Loucy (cell line): Measurements from ENCODE around the gene RAB6B.

Experiments
- H2AFZ ChIP-seq: fragments of 200-600 bp; sonication (generic); 2 replicates; pipeline ENCODE4 v1.6.0; 2016; ENCODE audit warnings: antibody characterized with exemption, mild to moderate bottlenecking, low read length, moderate library complexity
- H3F3A ChIP-seq: fragments of 200-600 bp; 2 replicates; pipeline ENCODE4 v1.6.0; 2016; ENCODE audit warnings: antibody characterized with exemption, low read depth, mild to moderate bottlenecking
- H3K27me3 ChIP-seq: fragments of 200-600 bp; sonication (generic); 2 replicates; pipeline ENCODE4 v1.6.1; 2014; ENCODE audit warnings: low read length, mild to moderate bottlenecking; ENCODE audit not compliant: insufficient read depth, poor library complexity, severe bottlenecking
- H3K36me3 ChIP-seq: fragments of 200-600 bp; sonication (generic); 2 replicates; pipeline ENCODE4 v1.6.1; 2016; ENCODE audit warnings: low read length; ENCODE audit not compliant: insufficient read depth
- H3K4me1 ChIP-seq: fragments of 200-600 bp; sonication (generic); 2 replicates; pipeline ENCODE4 v1.5.1; 2014; ENCODE audit warnings: low read length, mild to moderate bottlenecking; ENCODE audit not compliant: insufficient read depth, poor library complexity, severe bottlenecking
- H3K4me2 ChIP-seq: fragments of 200-600 bp; sonication (generic); 2 replicates; pipeline ENCODE4 v1.6.0; 2014; ENCODE audit warnings: antibody characterized with exemption, low read length, low read depth, mild to moderate bottlenecking; ENCODE audit not compliant: poor library complexity, severe bottlenecking
- H3K4me3 ChIP-seq: fragments of 200-600 bp; sonication (generic); 2 replicates; pipeline ENCODE4 v1.5.1; 2014; ENCODE audit warnings: low read length, mild to moderate bottlenecking, mixed read lengths; ENCODE audit not compliant: poor library complexity, severe bottlenecking
- H3K79me2 ChIP-seq: fragments of 200-600 bp; sonication (generic); 2 replicates; pipeline ENCODE4 v1.6.1; 2014; ENCODE audit warnings: low read length; ENCODE audit not compliant: insufficient read depth
- H3K9ac ChIP-seq: fragments of 200-600 bp; sonication (generic); 2 replicates; pipeline ENCODE4 v1.6.0; 2014; ENCODE audit warnings: mild to moderate bottlenecking, low read depth, low read length, moderate library complexity; ENCODE audit not compliant: poor library complexity, severe bottlenecking
- H3K9me2 ChIP-seq: fragments of 200-600 bp; sonication (generic); replicated peaks from 2 replicates; pipeline ENCODE4 v1.6.1; 2016; ENCODE audit warnings: low read depth, low read length, mixed read lengths
- H3K9me3 ChIP-seq: fragments of 200-600 bp; sonication (generic); 2 replicates; pipeline ENCODE4 v1.6.1; 2014; ENCODE audit warnings: mild to moderate bottlenecking, antibody characterized with exemption, low read length, low read depth; ENCODE audit not compliant: insufficient read depth
- H4K20me1 ChIP-seq: fragments of 200-600 bp; sonication (generic); 2 replicates; pipeline ENCODE4 v1.6.0; 2014; ENCODE audit warnings: antibody characterized with exemption, low read length, mild to moderate bottlenecking; ENCODE audit not compliant: insufficient read depth, poor library complexity, severe bottlenecking
- CTCF ChIP-seq: fragments of 200-600 bp; sonication (generic); conservative IDR thresholded peaks from 2 replicates; pipeline ENCODE4 v1.5.1; 2014; ENCODE audit warnings: mild to moderate bottlenecking, antibody characterized with exemption, low read length
- EZH2phosphoT487 ChIP-seq: fragments of 200-600 bp; IDR thresholded peaks from 2 replicates; pipeline ENCODE4 v1.6.1; 2018; ENCODE audit warnings: antibody characterized with exemption, mild to moderate bottlenecking, moderate library complexity, borderline replicate concordance

Gene RAB6B

GRCh38 chr3:133880886-133881455 is 14.7 kb downstream of the RAB6B start:
- H3K9ac ChIP-seq: no peak overlapping the region
- H3F3A ChIP-seq: no peaks in the 10 kb centered on the region
- no peaks in the 10 kb centered on the region for H3K36me3 ChIP-seq
- no peaks in the 10 kb centered on the region for H3K9me3 ChIP-seq
- H3K9me2 ChIP-seq: no peaks in the 10 kb centered on the region
- H3K27me3 ChIP-seq: no peaks in the 10 kb centered on the region
- H2AFZ ChIP-seq: no peak overlapping the region
- H4K20me1 ChIP-seq: no peaks in the 10 kb centered on the region
- H3K4me3 ChIP-seq: no peak overlapping the region
- H3K79me2 ChIP-seq: no peaks in the 10 kb centered on the region
- TF ChIP-seq CTCF (no peak), EZH2phosphoT487 (no peak)
- H3K4me2 ChIP-seq: no peak overlapping the region
- H3K4me1 ChIP-seq: no peaks in the 10 kb centered on the region

DNA sequence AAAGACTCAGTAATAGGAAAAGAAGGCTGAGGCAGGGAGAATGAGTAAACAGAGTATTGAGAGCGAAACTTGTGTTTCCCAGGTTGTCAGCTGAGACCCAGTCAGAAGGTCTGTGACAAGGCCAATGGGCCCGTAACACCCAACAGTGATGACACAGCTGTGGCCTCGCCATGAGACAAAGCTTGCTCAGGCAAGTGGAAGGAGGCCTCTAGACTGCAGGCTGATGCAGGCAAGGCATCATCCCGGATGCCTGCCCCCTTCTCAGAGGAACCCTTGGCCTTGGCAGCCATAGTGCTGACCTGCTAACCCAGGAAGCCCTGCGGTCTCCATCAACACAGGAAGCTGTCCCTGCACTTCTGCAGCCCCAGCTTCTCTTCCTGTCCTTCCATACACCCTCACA is 15.4 kb downstream of the RAB6B start:
- Histone ChIP-seq H3K4me3 (no peak overlapping the region), H3K4me1 (no peaks in the 10 kb centered on the region), H4K20me1 (no peaks in the 10 kb centered on the region), H3K9me3 (no peaks in the 10 kb centered on the region), H3K27me3 (no peaks in the 10 kb centered on the region), H3K9ac (no peak overlapping the region), H3K36me3 (no peaks in the 10 kb centered on the region), H3K79me2 (no peaks in the 10 kb centered on the region), H3K9me2 (no peaks in the 10 kb centered on the region), H3F3A (no peaks in the 10 kb centered on the region), H2AFZ (peak overlapping the region; percentile 22; the same call in 1 of the 2 replicates), H3K4me2 (no peak overlapping the region)
- TF ChIP-seq CTCF: no peak
- TF ChIP-seq EZH2phosphoT487: no peak

- Histone ChIP-seq H3K36me3 (no peaks in the 10 kb centered on the region), H2AFZ (no peak overlapping the region), H3K9me3 (no peaks in the 10 kb centered on the region), H3K9me2 (no peaks in the 10 kb centered on the region), H3F3A (no peaks in the 10 kb centered on the region), H3K4me1 (no peaks in the 10 kb centered on the region), H3K27me3 (no peaks in the 10 kb centered on the region), H4K20me1 (no peaks in the 10 kb centered on the region), H3K4me2 (no peak overlapping the region), H3K79me2 (no peaks in the 10 kb centered on the region), H3K9ac (no peak overlapping the region), H3K4me3 (no peak overlapping the region)
- TF ChIP-seq CTCF: no peak
- no peak for TF ChIP-seq EZH2phosphoT487
Observed at GRCh38 chr3:133878518-133878917, 17.2 kb downstream of the RAB6B start.
